A172 (cell line): ENCODE measurements around the gene TMEFF2. TPM values are rescaled to one million over a fixed set of nuclear protein-coding genes. Genes with fewer than 3 reads are reported as not detected.
A peak's percentile ranks its signal among the peaks of the same experiment; 100 is the strongest.
"Not testable (repeated sequence)": the region's sequence is repeated elsewhere in the genome, so short reads cannot be mapped to it uniquely, and the experiment has no call there.

Experiments used
- DNase-seq: peaks from one replicate; pipeline ENCODE4 v3.0.0-alpha.2; 2015; ENCODE audit warnings: low spot score
- total RNA-seq: library from RNA; depleted of rRNA; stranded (reverse); fragments of >200 nt; shearing (Covaris generic); gene quantifications from 2 replicates; pipeline ENCODE4 v1.2.3, GENCODE V29; 2014

The TMEFF2 gene
- total RNA-seq, 1 experiment from 2014 or later = 11.1 TPM

- DNase-seq = no peak
Measured at GRCh38 chr2:191931329-191931728, 263.4 kb downstream of the TMEFF2 start.

- DNase-seq = no peak
Measured at GRCh38 chr2:191930205-191930604, 264.5 kb downstream of the TMEFF2 start.

GRCh38 chr2:191929288-191929687, 265.4 kb downstream of the TMEFF2 start:
- no peak for DNase-seq

GRCh38 chr2:191927991-191928390, 266.7 kb downstream of the TMEFF2 start:
- peak; percentile 62 for DNase-seq

GRCh38 chr2:191927319-191927867, 267.3 kb downstream of the TMEFF2 start:
- peak; percentile 98 for DNase-seq

- no peak for DNase-seq
Measured at GRCh38 chr2:191926671-191927070, 268.1 kb downstream of the TMEFF2 start.

- DNase-seq = no peak
Measured at GRCh38 chr2:191923652-191923997, 271.1 kb downstream of the TMEFF2 start.

GRCh38 chr2:191922736-191923651, 271.7 kb downstream of the TMEFF2 start:
- no peak for DNase-seq

GRCh38 chr2:191921650-191922049, 273.1 kb downstream of the TMEFF2 start:
- not testable (repeated sequence) for DNase-seq

- DNase-seq = no peak
Measured at GRCh38 chr2:191920502-191920901, 274.2 kb downstream of the TMEFF2 start.

- DNase-seq = no peak
Measured at GRCh38 chr2:191917967-191918651, 276.6 kb downstream of the TMEFF2 start.

GRCh38 chr2:191917430-191917881, 277.3 kb downstream of the TMEFF2 start:
- DNase-seq = no peak

- DNase-seq = no peak
Measured at GRCh38 chr2:191916826-191917225, 277.9 kb downstream of the TMEFF2 start.

GRCh38 chr2:191915750-191916149, 279.0 kb downstream of the TMEFF2 start:
- DNase-seq = no peak

- no peak for DNase-seq
Measured at GRCh38 chr2:191913796-191914195, 280.9 kb downstream of the TMEFF2 start.

- no peak for DNase-seq
Measured at GRCh38 chr2:191912764-191913163, 282.0 kb downstream of the TMEFF2 start.

- DNase-seq = peak; percentile 82
Measured at GRCh38 chr2:191910518-191910917, 284.2 kb downstream of the TMEFF2 start.

GRCh38 chr2:191908874-191909273, 285.9 kb downstream of the TMEFF2 start:
- no peak for DNase-seq

GRCh38 chr2:191907545-191907944, 287.2 kb downstream of the TMEFF2 start:
- DNase-seq = no peak

GRCh38 chr2:191907091-191907490, 287.6 kb downstream of the TMEFF2 start:
- peak; percentile 55 for DNase-seq

GRCh38 chr2:191905336-191905735, 289.4 kb downstream of the TMEFF2 start:
- DNase-seq = no peak

GRCh38 chr2:191901031-191901430, 293.7 kb downstream of the TMEFF2 start:
- no peak for DNase-seq

- peak; percentile 88 for DNase-seq
Measured at GRCh38 chr2:191899410-191899809, 295.3 kb downstream of the TMEFF2 start.
